Neural progenitor cell (in vitro differentiated cells): ENCODE results near the gene BEGAIN. TPM values are rescaled to one million over a fixed set of nuclear protein-coding genes. Genes with fewer than 3 reads are reported as not detected.

Experiments
- DNase-seq: peaks from one replicate; pipeline ENCODE4 v3.0.0-alpha.2; 2016; ENCODE audit warnings: low spot score
- H2AFZ ChIP-seq: fragments of 200-600 bp; sonication (generic); replicated peaks from 2 replicates; pipeline ENCODE4 v1.6.1; 2016; ENCODE audit warnings: antibody characterized with exemption
- H3F3A ChIP-seq: fragments of 200-600 bp; sonication (generic); 2 replicates; pipeline ENCODE4 v1.6.1; 2016; ENCODE audit warnings: antibody characterized with exemption, low read depth
- H3K27ac ChIP-seq: fragments of 200-600 bp; sonication (generic); 2 replicates; pipeline ENCODE4 v1.5.1; 2016; ENCODE audit warnings: mild to moderate bottlenecking
- H3K27me3 ChIP-seq: fragments of 200-600 bp; sonication (generic); 2 replicates; pipeline ENCODE4 v1.6.1; 2016; ENCODE audit warnings: mild to moderate bottlenecking, moderate library complexity
- H3K36me3 ChIP-seq: fragments of 200-600 bp; sonication (generic); 2 replicates; pipeline ENCODE4 v1.5.1; 2016
- H3K4me1 ChIP-seq: fragments of 200-600 bp; sonication (generic); 2 replicates; pipeline ENCODE4 v1.6.1; 2016; ENCODE audit warnings: mixed run types
- H3K4me2 ChIP-seq: fragments of 200-600 bp; sonication (generic); 2 replicates; pipeline ENCODE4 v1.6.1; 2016
- H3K4me3 ChIP-seq: fragments of 200-600 bp; sonication (generic); 2 replicates; pipeline ENCODE4 v1.5.1; 2016
- H3K79me2 ChIP-seq: fragments of 200-600 bp; sonication (generic); 2 replicates; pipeline ENCODE4 v1.6.1; 2016; ENCODE audit warnings: low read depth
- H3K9ac ChIP-seq: fragments of 200-600 bp; sonication (generic); 2 replicates; pipeline ENCODE4 v1.6.1; 2016
- H3K9me3 ChIP-seq: fragments of 200-600 bp; sonication (generic); 2 replicates; pipeline ENCODE4 v1.5.1; 2016; ENCODE audit warnings: low read depth
- H4K20me1 ChIP-seq: fragments of 200-600 bp; sonication (generic); 2 replicates; pipeline ENCODE4 v1.6.1; 2016; ENCODE audit warnings: low read depth
- H3K27ac Mint-ChIP-seq: 3 replicates; pipeline ENCODE4 v1.8.0; 2021; ENCODE audit warnings: mixed read lengths
- H3K27me3 Mint-ChIP-seq: 2 replicates; pipeline ENCODE4 v1.8.0; 2022; ENCODE audit warnings: low read depth, mild to moderate bottlenecking, inconsistent platforms, moderate library complexity, mixed read lengths; ENCODE audit not compliant: insufficient read depth
- H3K36me3 Mint-ChIP-seq: 3 replicates; pipeline ENCODE4 v1.8.0; 2021; ENCODE audit warnings: mixed read lengths
- H3K4me1 Mint-ChIP-seq: 3 replicates; pipeline ENCODE4 v1.8.0; 2021; ENCODE audit warnings: mixed read lengths
- H3K4me3 Mint-ChIP-seq: 3 replicates; pipeline ENCODE4 v1.8.0; 2021; ENCODE audit warnings: mild to moderate bottlenecking, moderate library complexity, mixed read lengths
- H3K9me3 Mint-ChIP-seq: 3 replicates; pipeline ENCODE4 v1.8.0; 2020; ENCODE audit warnings: mixed read lengths
- EZH2 ChIP-seq: fragments of 200-600 bp; sonication (generic); IDR thresholded peaks from 2 replicates; pipeline ENCODE4 v1.6.1; 2017; ENCODE audit warnings: antibody characterized with exemption, mild to moderate bottlenecking, moderate library complexity
- EZH2phosphoT487 ChIP-seq: fragments of 200-600 bp; sonication (generic); IDR thresholded peaks from 2 replicates; pipeline ENCODE4 v1.6.1; 2017; ENCODE audit warnings: antibody characterized with exemption
- total RNA-seq: library from RNA; depleted of rRNA; stranded (reverse); fragments of >200 nt; gene quantifications from 2 replicates; pipeline ENCODE4 v1.2.3, GENCODE V29; 2015; ENCODE audit warnings: low replicate concordance
- TF ChIP-seq, protein P1 (sequence below): fragments of 200-600 bp; sonication (generic); IDR thresholded peaks from 2 replicates; pipeline ENCODE4 v1.5.1; 2017; ENCODE audit warnings: antibody characterized with exemption, mild to moderate bottlenecking

The BEGAIN gene
- total RNA-seq, 1 donor from 2014 or later, result 4.0 TPM

DNA sequence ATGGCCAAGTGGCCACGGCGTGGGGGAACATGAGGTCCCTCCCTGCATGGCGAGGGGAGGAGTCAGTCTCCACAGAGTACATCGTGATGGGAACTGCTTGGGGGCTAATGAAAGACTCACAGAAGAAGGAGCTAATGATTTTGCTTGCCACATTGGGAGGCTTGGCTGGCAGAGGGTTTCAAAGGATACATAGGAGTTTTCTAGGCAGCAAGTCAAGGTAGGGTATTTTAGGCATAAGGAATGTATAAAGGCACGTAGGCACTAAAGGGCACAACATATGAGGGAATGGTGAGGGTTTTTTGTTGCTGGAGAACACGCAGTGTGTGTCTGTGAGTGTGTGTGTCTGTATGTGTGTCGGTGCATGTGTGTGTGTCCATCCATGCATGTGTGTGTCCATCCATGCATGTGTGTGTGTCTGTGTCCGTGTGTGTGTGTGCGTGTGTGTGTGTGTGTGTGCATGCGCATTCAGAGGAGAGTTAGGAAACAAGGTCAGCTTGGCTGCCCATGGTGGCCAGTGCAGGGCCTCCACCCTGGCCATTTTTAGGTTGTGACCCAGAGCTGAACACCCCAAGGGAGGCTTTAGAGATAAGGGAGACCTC, 84.5 kb downstream of the BEGAIN start:
- Histone ChIP-seq H3K27me3 (no peaks in the 10 kb centered on the region), H3K9ac (no peak overlapping the region), H2AFZ (no peak overlapping the region), H3K4me2 (no peak overlapping the region), H3K4me1 (peaks cover 5% of the 10 kb centered on the region), H3K4me3 (no peak overlapping the region), H4K20me1 (peaks cover 6% of the 10 kb centered on the region), H3K79me2 (no peaks in the 10 kb centered on the region), H3F3A (no peaks in the 10 kb centered on the region), H3K36me3 (no peaks in the 10 kb centered on the region), H3K27ac (no peak overlapping the region), H3K9me3 (peaks cover 4% of the 10 kb centered on the region)
- Mint-ChIP-seq H3K9me3 (peaks cover 4% of the 10 kb centered on the region), H3K27ac (no peak overlapping the region), H3K4me3 (no peak overlapping the region), H3K36me3 (no peaks in the 10 kb centered on the region), H3K27me3 (no peaks in the 10 kb centered on the region), H3K4me1 (peaks cover 5% of the 10 kb centered on the region)
- DNase-seq, result no peak
- no peak for TF ChIP-seq EZH2
- TF ChIP-seq, protein P1, sequence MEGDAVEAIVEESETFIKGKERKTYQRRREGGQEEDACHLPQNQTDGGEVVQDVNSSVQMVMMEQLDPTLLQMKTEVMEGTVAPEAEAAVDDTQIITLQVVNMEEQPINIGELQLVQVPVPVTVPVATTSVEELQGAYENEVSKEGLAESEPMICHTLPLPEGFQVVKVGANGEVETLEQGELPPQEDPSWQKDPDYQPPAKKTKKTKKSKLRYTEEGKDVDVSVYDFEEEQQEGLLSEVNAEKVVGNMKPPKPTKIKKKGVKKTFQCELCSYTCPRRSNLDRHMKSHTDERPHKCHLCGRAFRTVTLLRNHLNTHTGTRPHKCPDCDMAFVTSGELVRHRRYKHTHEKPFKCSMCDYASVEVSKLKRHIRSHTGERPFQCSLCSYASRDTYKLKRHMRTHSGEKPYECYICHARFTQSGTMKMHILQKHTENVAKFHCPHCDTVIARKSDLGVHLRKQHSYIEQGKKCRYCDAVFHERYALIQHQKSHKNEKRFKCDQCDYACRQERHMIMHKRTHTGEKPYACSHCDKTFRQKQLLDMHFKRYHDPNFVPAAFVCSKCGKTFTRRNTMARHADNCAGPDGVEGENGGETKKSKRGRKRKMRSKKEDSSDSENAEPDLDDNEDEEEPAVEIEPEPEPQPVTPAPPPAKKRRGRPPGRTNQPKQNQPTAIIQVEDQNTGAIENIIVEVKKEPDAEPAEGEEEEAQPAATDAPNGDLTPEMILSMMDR, result no peak
- no peak for TF ChIP-seq EZH2phosphoT487

GRCh38 chr14:100500128-100500527, 87.1 kb downstream of the BEGAIN start:
- H3K4me2 ChIP-seq, result no peak overlapping the region
- H3K4me3 Mint-ChIP-seq, result no peak overlapping the region
- H3K4me1 ChIP-seq, result peaks cover 5% of the 10 kb centered on the region
- no peaks in the 10 kb centered on the region for H3K9me3 ChIP-seq
- no peaks in the 10 kb centered on the region for H3K27me3 ChIP-seq
- no peak for DNase-seq
- TF ChIP-seq, protein P1, result no peak
- TF ChIP-seq EZH2phosphoT487 (no peak), EZH2 (no peak)
- peaks cover 6% of the 10 kb centered on the region for H4K20me1 ChIP-seq
- no peak overlapping the region for H3K27ac Mint-ChIP-seq
- H2AFZ ChIP-seq, result no peak overlapping the region
- H3K27me3 Mint-ChIP-seq, result peaks cover 2% of the 10 kb centered on the region
- no peaks in the 10 kb centered on the region for H3F3A ChIP-seq
- no peak overlapping the region for H3K9ac ChIP-seq
- no peaks in the 10 kb centered on the region for H3K36me3 Mint-ChIP-seq
- H3K27ac ChIP-seq, result no peak overlapping the region
- no peak overlapping the region for H3K4me3 ChIP-seq
- H3K9me3 Mint-ChIP-seq, result peaks cover 4% of the 10 kb centered on the region
- no peaks in the 10 kb centered on the region for H3K36me3 ChIP-seq
- no peaks in the 10 kb centered on the region for H3K79me2 ChIP-seq
- peaks cover 5% of the 10 kb centered on the region for H3K4me1 Mint-ChIP-seq

DNA sequence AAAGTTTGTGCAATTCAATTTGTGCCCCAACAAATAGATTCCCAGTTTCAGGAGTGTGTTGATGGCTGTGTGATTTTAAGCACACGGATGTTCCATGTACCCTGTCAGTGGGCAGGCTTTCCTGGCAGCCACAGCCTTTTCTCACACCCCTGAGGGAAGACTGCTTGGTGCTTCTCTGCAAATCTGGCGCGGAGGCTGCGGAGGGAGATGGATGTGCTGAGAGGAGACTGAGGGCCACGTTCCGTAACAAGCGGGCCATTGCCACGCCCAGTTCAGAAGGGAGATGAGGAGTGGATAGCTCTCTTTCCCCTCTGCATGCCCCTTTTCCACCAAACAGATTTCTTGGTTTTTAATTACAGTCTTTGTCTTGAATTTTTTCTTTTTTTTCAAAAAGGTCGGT, 89.1 kb downstream of the BEGAIN start:
- no peak overlapping the region for H3K4me3 ChIP-seq
- no peaks in the 10 kb centered on the region for H3K79me2 ChIP-seq
- H3K36me3 ChIP-seq, result no peaks in the 10 kb centered on the region
- H3K4me2 ChIP-seq, result no peak overlapping the region
- Mint-ChIP-seq H3K36me3 (no peaks in the 10 kb centered on the region), H3K27ac (no peak overlapping the region), H3K4me3 (no peak overlapping the region), H3K4me1 (peaks cover 5% of the 10 kb centered on the region), H3K9me3 (no peaks in the 10 kb centered on the region), H3K27me3 (peaks cover 2% of the 10 kb centered on the region)
- H3F3A ChIP-seq, result no peaks in the 10 kb centered on the region
- H3K27me3 ChIP-seq, result no peaks in the 10 kb centered on the region
- H3K4me1 ChIP-seq, result peaks cover under 1% of the 10 kb centered on the region
- no peak overlapping the region for H3K27ac ChIP-seq
- H3K9ac ChIP-seq, result no peak overlapping the region
- peaks cover 6% of the 10 kb centered on the region for H4K20me1 ChIP-seq
- H3K9me3 ChIP-seq, result no peaks in the 10 kb centered on the region
- no peak for TF ChIP-seq EZH2phosphoT487
- TF ChIP-seq EZH2, result no peak
- TF ChIP-seq, protein P1, result no peak
- no peak overlapping the region for H2AFZ ChIP-seq
- no peak for DNase-seq
